COR-L47 (cell line): ENCODE data around the gene SAPCD2.

Experiments used
- DNase-seq: peaks from one replicate; lab custom pipeline; 2025; lab: John Stamatoyannopoulos, UW

Gene SAPCD2

GRCh38 chr9:137030538-137031527, 39.5 kb downstream of the SAPCD2 start:
- no peak for DNase-seq

- no peak for DNase-seq
Observed at GRCh38 chr9:137030006-137030405, 40.4 kb downstream of the SAPCD2 start.

- peak; percentile 22 for DNase-seq
Observed at GRCh38 chr9:137029058-137029936, 41.1 kb downstream of the SAPCD2 start.

- peak; percentile 44 for DNase-seq
Observed at GRCh38 chr9:137028263-137029057, 41.9 kb downstream of the SAPCD2 start.

GRCh38 chr9:137027369-137028262, 42.7 kb downstream of the SAPCD2 start, which contains the start of gene ABCA2:
Gene ABCA2 (minus strand): TSS chr9:137028237. CDS start chr9:137028140, 97 bp downstream.
- no peak for DNase-seq

GRCh38 chr9:137026828-137027227, 43.5 kb downstream of the SAPCD2 start:
- DNase-seq: no peak

GRCh38 chr9:137026384-137026783, 44.0 kb downstream of the SAPCD2 start:
- no peak for DNase-seq

GRCh38 chr9:137025517-137025966, 44.8 kb downstream of the SAPCD2 start:
- DNase-seq: peak; percentile 89

GRCh38 chr9:137023583-137023991, 46.8 kb downstream of the SAPCD2 start:
- no peak for DNase-seq

GRCh38 chr9:137023157-137023556, 47.2 kb downstream of the SAPCD2 start:
- no peak for DNase-seq

- no peak for DNase-seq
Observed at GRCh38 chr9:137022662-137023008, 47.7 kb downstream of the SAPCD2 start.

GRCh38 chr9:137021979-137022661, 48.2 kb downstream of the SAPCD2 start:
- peak; percentile 19 for DNase-seq

GRCh38 chr9:137021568-137021978, 48.8 kb downstream of the SAPCD2 start:
- DNase-seq: no peak

GRCh38 chr9:137020771-137021567, 49.4 kb downstream of the SAPCD2 start:
- no peak for DNase-seq

GRCh38 chr9:137019891-137020683, 50.3 kb downstream of the SAPCD2 start:
- no peak for DNase-seq

- no peak for DNase-seq
Observed at GRCh38 chr9:137018761-137019559, 51.4 kb downstream of the SAPCD2 start.

- DNase-seq: no peak
Observed at GRCh38 chr9:137017791-137018497, 52.4 kb downstream of the SAPCD2 start.
